Activated effector memory CD4-positive, alpha-beta T cell treated with anti-CD3 and anti-CD28 coated beads, Interleukin-2, amount 50 U/mL, for 16 hours (primary cell): Measurements from ENCODE around the gene GAA.
"Not testable (repeated sequence)": the region's sequence is repeated elsewhere in the genome, so short reads cannot be mapped to it uniquely, and the experiment has no call there.

Experiments used
- DNase-seq: peaks from one replicate; pipeline ENCODE4 v3.0.0-alpha.2; 2020

Gene GAA

DNA sequence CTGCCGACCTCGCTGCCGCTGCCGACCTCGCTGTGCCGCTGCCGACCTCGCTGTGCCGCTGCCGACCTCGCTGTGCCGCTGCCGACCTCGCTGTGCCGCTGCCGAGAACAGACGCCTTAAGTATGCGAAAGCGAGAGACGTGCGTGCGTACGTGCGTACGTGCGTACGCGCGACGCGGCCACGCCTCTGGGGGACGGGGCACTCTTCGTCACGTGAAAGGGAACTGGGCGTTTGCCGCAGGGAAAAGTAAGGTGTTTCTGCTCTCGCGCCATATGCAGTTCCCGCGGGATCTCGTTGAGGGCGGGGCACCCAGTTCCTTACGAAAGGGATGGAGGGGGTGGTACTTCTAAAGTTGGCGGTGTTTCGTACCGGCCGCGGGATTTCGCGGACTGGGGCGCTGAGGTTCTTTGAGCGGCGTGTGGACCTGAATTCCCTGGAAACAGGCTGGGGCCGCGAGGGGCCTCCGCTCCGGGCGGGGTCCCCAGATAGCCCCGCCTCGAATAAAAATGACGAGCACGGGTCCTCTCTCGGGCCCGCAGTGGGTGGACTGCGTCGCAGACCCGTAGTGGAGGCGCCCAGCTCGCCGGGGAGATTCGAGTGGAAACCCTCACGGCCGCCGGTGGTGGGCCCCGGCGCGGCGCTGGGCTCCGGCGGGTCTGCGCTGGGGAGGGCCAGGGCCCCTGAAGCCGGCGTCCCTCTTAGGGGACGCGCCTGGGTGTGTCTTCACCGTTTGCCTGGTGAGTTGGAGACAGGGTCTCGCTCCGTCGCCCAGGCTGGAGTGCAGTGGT, 45.8 kb downstream of the GAA start, which contains the start of gene EIF4A3:
TSS of gene EIF4A3 (minus strand) at position 94 of the 788 bp plus-strand sequence. CDS start 167 bp downstream, outside the sequence.
- DNase-seq = peak; percentile 98

DNA sequence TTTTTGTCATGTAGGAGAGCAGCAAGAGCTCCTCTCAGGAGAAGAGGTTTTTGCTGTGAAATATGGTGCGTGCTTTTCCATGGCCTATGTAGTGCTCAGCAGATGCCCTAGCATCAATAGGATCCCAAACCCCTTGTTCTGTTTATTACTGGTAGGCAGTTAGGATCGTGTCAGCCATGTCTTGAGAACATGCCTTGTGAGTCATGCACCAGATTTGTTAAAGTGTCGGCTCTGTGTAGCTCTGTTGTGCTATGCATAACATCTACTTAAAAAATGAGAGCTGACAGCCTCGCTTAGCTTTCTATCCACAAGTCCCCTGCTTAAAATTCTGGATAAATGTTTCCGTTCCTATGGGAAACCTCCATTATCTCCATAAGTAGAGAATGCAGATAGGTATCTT, 50.0 kb downstream of the GAA start:
- DNase-seq = no peak

DNA sequence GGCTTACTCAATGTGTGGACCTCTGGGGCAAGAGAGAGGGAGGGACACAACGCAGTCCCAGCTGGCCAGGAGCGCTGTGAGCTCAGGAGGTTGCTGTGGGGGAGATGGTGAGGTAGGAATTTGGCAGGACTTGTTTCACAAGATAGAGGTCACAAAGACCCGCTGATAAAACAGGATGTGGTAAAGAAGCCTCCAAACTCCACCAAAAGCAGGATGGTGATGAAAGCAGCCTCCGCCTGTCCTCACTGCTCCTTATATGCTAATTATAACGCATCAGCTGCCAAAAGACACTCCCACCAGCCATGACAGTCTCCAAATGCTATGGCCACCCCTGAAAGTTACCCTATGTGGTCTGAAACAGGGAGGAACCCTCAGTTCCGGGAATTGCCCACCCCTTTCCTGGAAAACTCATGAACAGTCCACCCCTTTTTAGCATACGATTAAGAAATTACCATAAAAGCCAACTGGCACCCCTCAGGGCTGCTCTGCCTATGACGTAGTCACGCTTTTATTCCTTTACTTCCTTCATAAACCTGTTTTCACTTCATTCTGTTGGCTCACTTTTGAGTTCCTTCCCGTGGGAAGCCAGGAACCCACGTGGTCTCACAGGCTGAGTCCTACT, 50.8 kb downstream of the GAA start:
- no peak for DNase-seq

DNA sequence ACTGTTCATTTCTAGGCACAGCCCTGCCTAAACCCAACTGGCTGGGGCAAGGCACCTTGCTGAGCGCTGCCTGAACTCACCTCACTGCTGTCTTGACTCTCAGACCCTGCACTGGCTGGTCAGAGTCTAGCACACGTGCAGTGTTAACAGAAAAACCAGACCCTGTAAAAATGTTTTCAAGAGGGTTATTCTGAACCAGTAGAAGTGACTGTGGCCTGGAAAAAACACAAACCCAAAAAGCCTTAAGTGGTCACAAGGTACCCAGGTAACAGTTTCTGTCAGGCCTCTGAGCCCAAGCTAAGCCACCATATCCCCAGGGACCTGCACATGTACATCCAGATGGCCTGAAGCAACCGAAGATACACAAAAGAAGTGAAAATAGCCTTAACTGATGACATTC, 51.6 kb downstream of the GAA start:
- peak; percentile 24 for DNase-seq

DNA sequence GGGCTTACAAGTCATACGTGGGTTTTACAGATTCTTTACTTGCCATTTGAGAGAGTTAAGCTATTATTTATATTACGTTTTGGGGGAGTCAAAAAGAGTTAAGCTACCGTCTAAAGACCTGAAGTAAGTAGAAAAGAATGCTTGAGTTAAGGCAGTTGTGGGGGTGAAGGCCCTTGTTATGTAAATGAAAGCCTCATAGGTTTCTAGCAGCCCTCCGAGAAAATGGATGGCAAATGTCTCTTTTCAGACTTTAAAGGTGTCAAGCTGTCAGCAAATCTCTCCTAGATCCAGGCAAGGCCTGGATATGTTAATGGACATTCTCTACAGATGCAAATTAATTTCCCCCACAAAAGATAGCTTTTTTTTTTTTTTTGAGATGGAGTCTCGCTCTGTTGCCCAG, 52.8 kb downstream of the GAA start:
- DNase-seq = no peak

DNA sequence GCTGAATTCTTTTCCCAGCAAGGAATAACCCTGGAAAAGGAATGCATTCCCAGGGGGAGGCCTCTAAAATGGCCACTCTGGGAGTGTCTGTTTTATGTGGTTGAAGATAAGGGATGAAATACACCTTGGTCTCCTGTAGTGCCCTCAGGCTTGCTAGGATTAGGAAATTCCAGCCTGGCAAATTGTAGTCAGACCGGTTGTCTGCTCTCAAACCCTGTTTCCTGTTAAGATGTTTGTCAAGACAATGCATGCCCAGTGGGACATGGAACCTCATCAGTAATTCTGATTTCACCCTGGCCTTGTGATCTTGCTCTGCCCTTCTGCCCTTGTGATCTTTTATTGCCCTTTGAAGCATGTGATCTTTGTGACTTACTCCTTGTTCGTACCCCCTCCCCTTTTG, 54.2 kb downstream of the GAA start:
- not testable (repeated sequence) for DNase-seq

DNA sequence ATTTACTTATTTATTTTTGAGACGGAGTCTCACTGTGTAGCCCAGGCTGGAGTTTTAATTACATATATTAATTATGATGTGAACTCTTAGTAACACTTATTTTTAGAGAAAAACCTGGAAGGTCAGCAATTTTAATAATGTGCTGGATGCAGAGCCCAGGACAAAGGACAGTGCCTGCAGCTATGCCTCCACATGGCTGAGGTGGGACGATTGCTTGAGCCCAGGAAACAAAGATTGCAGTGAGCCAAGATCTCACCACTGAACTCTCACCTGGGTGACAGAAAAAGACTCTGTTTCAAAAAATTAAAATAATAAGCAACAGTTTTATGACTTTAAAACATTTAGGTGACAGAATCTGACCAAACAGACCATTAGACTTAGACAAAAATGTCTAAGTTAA, 57.5 kb downstream of the GAA start:
- DNase-seq = no peak

DNA sequence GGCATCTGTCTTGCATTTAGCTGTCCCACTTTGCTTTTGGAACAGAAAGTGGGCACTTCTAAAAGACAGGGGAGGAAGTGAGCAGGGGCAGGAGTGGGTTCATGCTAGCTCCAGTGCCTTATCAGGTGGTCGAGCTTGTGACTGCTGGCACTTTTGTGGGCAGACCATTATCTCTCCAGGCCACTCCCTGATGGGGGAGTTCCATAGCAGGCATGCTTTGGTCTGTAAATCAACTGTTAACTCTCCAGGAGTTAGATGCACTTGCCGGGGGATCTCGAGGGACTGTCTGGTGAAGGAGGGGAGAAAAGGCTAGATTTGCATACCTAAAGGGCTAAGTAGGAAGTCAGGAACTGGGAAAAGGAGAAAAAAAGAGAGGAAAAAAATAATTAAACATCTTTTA, 59.2 kb downstream of the GAA start:
- DNase-seq = no peak

DNA sequence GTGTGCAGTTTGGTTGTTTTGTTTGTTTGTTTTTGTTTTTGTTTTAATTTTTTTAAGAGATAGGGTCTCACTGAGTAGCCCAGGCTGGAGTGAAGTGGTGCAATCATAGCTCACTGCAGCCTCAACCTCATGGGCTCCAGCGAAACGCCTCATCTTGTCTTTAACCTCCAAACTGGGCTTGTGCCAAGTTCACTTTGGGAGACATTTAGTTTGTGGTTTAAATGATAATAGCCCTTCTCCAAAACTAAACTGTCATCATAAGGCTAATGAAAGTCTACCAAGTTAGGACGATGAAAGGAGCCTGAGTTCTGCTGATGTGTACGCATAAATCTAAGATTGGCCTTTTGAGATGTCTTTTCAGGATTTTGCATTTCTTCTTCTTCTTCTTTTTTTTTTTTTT, 62.0 kb downstream of the GAA start:
- DNase-seq = no peak

DNA sequence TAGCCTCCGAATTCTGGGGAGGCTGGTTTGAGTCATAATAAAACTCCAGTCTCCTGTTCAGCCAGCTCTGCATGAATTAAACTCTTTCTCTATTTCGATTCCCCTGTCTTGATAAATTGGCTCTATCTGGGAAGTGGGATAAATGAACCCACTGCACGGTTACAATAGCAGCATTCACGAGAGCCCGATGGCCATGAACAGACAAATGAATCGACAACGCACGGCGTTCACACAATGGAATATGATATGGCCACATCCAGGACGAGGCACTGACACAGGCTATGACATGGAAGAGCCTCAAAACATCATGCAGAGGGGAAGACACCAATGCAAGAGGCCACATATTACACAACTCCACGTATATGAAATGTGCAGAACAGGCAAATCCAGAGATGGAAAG, 62.8 kb downstream of the GAA start:
- DNase-seq = no peak

DNA sequence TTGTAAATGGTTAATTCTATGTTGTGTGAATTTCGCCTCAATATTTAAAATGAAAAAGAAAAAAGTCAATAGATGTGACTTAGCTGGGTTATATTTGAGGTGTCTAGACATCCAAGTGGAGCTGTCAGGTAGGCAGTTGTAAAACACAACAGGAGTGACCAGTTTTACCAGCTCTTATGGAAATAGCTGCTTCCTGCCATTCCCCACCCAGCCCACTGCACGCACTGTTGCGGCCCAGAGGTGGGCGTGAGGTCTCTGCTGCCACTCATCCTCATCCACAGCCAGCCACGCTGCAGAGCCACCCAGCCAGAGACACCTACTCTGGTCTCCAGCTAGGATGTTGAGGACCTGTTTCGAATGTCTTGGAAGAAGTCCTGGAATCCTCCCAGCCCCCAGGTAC, 65.1 kb downstream of the GAA start:
- DNase-seq = no peak

DNA sequence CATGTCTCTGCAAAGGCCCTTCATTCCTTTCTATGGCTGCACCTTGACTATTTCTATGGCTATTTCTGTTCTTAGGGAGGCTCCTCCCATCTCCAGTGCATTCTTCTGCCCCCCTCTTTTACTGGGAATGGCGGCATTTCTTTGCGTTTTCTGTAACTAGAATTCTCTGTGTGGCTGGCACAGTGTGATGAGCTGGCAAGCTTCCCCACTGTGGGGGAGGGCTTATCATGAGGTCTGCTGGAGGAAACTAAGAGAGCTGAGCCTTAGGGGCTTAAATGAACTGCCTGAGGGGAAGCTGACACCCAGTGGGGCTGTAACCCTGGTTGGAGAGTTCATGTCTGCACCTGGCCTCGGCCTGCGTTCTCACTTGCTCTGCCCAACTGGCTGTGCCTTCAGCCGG, 67.0 kb downstream of the GAA start:
- no peak for DNase-seq

DNA sequence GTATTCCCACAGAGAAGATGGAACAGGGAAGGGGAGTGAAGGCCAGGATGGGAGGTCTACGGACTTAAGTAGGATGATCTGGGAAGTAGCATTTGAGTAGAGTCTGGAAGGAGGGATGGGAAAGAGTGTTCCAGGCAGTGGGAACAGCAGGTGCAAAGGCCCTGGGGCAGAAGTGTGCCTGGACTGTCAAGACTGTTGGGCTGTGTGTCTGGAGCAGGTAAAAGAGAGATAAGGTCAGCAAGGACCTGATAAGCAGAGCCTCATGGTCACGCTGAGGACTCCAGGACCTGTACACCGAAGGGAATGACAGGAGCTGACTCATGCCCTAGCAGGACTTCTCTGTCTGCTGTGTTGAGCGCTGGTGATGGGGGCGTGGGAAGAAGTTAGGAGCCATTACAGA, 67.7 kb downstream of the GAA start:
- DNase-seq = no peak
